Stimulated activated effector memory CD8-positive, alpha-beta T cell treated with anti-CD3 and anti-CD28 coated beads, Interleukin-12 subunit alpha, Interleukin-12 subunit beta, amount 100 ng/mL, for 72 hours (primary cell): Measurements from ENCODE around the gene FOXB2.
"Not testable (repeated sequence)": the region's sequence is repeated elsewhere in the genome, so short reads cannot be mapped to it uniquely, and the experiment has no call there.

Source experiments
- ATAC-seq: fragments of 150-1000 bp; cut with Tn5 transposase; 2 replicates; pipeline ENCODE4 v1.10.0; 2021
- DNase-seq, 2 donors: peaks; one replicate each; pipeline ENCODE4 v3.0.0; 2021 to 2022; ENCODE audit warnings: low spot score in 2 of 2
- H3K27ac Mint-ChIP-seq: one replicate; pipeline ENCODE4 v1.8.0; 2022; ENCODE audit warnings: mild to moderate bottlenecking, mixed read lengths
- H3K36me3 Mint-ChIP-seq: one replicate; pipeline ENCODE4 v1.8.0; 2022; ENCODE audit warnings: mild to moderate bottlenecking, mixed read lengths
- H3K4me1 Mint-ChIP-seq: one replicate; pipeline ENCODE4 v1.8.0; 2022; ENCODE audit warnings: mixed read lengths
- H3K4me3 Mint-ChIP-seq: one replicate; pipeline ENCODE4 v1.8.0; 2022; ENCODE audit warnings: mild to moderate bottlenecking, mixed read lengths
- H3K9me3 Mint-ChIP-seq: one replicate; pipeline ENCODE4 v1.8.0; 2022; ENCODE audit warnings: mixed read lengths

The FOXB2 gene

DNA sequence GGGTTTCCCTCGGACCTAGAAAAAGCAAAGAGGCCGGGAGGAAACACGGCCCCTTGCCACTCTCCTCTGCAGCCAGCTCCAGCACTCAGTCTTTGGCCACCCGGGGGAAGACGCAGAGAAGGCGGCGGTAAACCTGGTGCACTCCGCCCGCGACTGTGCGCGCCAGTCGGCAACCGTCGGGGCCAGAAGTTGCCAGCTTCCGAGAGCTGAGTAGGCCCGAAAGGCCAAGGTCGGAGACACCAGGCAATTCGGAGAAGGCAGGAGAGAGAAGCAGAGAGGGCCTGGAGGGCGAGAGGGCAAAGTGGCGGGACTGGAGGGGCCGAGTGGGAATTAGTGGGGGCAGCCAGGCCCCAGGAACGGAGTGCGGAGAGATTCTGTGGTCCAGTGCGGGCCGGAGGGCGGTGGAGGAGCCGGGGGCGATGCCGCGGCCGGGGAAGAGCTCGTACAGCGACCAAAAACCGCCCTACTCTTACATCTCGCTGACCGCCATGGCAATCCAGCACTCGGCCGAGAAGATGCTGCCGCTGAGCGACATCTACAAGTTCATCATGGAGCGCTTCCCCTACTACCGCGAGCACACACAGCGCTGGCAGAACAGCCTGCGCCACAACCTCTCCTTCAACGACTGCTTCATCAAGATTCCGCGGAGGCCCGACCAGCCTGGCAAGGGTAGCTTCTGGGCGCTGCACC is at the start of gene FOXB2:
Gene FOXB2 (plus strand): TSS at position 420 of the 690 bp plus-strand sequence. CDS start 0 bp downstream, at position 420.
- Mint-ChIP-seq H3K4me3 (peak within 1 kb of the TSS; percentile 28), H3K27ac (no peak within 1 kb of the TSS), H3K36me3 (no peaks in the 10 kb centered on the region), H3K4me1 (peaks cover 44% of the 10 kb centered on the region), H3K9me3 (no peaks in the 10 kb centered on the region)
- ATAC-seq (no peak), DNase-seq (peak in 1 of 2 donors; percentile 52)

DNA sequence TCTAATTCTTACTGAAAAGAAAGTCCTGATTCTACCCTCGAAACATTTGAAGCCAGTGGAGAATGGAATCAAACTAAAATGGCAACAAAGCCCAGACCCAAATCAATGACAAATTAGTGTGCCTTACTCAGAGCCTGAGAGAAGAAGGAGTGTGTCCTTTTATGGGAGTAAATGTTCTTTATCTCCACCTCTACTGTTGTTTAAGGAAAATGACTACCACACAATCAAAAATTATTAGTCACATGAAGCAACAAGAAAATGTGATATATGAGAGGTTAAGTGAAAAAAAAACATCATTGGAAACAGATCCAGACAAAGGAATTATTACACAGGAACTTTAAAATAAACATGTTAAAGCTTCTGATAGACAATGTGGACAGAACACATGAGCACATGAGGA is 49.7 kb upstream of the FOXB2 start:
- H3K36me3 Mint-ChIP-seq, result no peaks in the 10 kb centered on the region
- no peaks in the 10 kb centered on the region for H3K9me3 Mint-ChIP-seq
- no peak overlapping the region for H3K4me3 Mint-ChIP-seq
- H3K27ac Mint-ChIP-seq, result no peak overlapping the region
- no peaks in the 10 kb centered on the region for H3K4me1 Mint-ChIP-seq
- ATAC-seq (no peak), DNase-seq (no peak)

GRCh38 chr9:76978831-76979230 is 40.6 kb upstream of the FOXB2 start:
- H3K4me1 Mint-ChIP-seq, DNase-seq, ATAC-seq, H3K36me3 Mint-ChIP-seq, H3K4me3 Mint-ChIP-seq, H3K27ac Mint-ChIP-seq, H3K9me3 Mint-ChIP-seq: not testable (repeated sequence)

GRCh38 chr9:76980566-76980965 is 38.9 kb upstream of the FOXB2 start:
- no peaks in the 10 kb centered on the region for H3K4me1 Mint-ChIP-seq

DNA sequence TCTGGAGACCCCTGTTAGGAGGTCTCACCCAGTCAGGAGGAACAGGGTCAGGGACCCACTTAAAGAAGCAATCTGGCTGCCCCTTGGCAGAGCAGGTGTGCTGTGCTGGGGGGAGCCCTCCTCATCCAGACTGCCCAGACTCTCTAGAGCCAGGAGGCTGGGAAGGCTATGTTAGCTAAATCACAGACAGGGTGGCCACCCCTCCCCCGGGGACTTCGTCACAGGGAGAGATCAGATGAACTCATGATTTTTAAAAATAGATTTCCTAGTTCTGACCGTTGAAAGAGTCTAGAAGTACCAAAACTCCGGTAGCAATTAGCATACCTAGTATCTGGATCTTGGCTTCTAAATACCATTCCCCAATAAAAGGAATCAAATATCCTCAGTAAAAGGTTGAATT is 35.0 kb upstream of the FOXB2 start:
- DNase-seq (no peak), ATAC-seq (no peak)
- Mint-ChIP-seq H3K36me3 (no peaks in the 10 kb centered on the region), H3K4me1 (no peaks in the 10 kb centered on the region), H3K27ac (no peak overlapping the region), H3K4me3 (no peak overlapping the region), H3K9me3 (no peaks in the 10 kb centered on the region)

More at GRCh38 chr9:76980566-76980965, 38.9 kb upstream of the FOXB2 start:
- Mint-ChIP-seq H3K27ac (no peak overlapping the region), H3K9me3 (no peaks in the 10 kb centered on the region), H3K4me3 (no peak overlapping the region), H3K36me3 (no peaks in the 10 kb centered on the region)
- DNase-seq (no peak), ATAC-seq (no peak)

DNA sequence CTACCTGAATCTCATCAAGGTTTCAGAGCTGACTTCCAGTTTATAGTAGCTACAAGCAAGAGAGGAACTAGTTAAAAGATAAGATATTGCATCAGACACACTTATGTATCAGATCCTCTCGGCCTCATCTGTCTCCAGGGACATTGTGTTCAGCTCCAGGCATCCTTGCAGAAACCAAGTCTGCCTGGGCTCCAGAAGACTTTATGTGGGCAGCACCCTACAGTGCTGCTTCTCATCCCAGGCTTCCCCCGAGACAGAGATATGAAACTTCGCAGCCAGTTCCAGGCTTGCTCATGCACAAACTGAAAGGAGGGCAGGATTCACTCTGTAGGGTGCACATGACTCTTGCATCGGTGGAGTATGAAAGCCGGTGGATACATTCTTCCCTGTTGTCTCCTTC is 33.9 kb upstream of the FOXB2 start:
- Mint-ChIP-seq H3K36me3 (no peaks in the 10 kb centered on the region), H3K27ac (no peak overlapping the region), H3K4me1 (no peaks in the 10 kb centered on the region), H3K4me3 (no peak overlapping the region), H3K9me3 (no peaks in the 10 kb centered on the region)
- ATAC-seq, result no peak
- DNase-seq, result no peak

DNA sequence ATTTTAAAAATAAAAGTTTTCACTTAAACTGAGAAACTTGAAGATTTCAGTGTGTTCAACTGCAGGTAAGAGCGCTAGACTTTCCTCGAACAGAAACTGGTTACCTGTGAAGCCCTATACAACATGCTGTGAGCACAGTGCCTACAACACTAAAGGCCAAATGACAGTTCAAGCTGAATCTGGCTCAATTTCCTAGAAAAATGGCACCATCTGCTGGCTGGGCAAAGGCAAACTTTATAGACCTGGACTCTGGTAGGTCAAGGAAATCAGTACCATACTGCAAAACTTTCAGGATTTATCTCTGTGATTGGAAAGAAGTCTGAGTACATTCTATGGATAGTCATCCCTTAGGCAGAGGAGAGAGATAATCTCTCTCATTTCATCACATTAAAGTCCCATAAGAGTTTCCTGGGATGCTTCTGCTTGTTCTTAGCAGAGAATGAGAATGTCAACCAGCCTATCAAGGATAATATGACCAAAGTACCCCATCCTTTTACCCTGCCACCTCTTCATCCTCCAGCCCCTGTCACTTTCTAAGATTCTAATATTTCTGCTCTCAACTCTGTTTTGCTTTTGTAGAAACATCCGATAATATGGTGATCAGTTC is 31.8 kb upstream of the FOXB2 start:
- no peaks in the 10 kb centered on the region for H3K4me1 Mint-ChIP-seq
- H3K9me3 Mint-ChIP-seq, result peaks cover 4% of the 10 kb centered on the region
- no peak overlapping the region for H3K27ac Mint-ChIP-seq
- ATAC-seq (no peak), DNase-seq (no peak)
- no peaks in the 10 kb centered on the region for H3K36me3 Mint-ChIP-seq
- H3K4me3 Mint-ChIP-seq, result no peak overlapping the region

DNA sequence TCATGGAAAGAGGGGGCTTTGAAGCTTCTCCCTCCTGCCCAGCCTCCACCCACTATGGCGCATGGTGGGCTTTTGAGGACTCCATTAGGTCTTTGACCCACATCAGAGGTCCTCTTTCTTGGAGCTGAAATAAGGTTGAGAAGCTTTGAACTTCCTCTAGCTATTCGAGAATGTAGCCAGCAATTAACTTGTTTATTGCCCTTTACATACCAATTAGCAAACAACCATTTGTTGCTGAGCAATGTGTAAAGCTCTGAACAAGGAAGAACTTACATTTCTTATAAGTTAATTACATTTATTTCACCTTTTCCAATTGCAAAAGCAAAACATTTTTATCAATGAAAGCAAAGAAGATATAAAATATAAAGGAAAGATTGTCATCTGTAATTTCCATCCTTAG is 30.5 kb upstream of the FOXB2 start:
- Mint-ChIP-seq H3K4me1 (no peaks in the 10 kb centered on the region), H3K4me3 (no peak overlapping the region), H3K9me3 (peaks cover 4% of the 10 kb centered on the region), H3K36me3 (no peaks in the 10 kb centered on the region), H3K27ac (no peak overlapping the region)
- ATAC-seq (no peak), DNase-seq (no peak)

GRCh38 chr9:76989501-76989900 is 30.0 kb upstream of the FOXB2 start:
- Mint-ChIP-seq H3K36me3 (no peaks in the 10 kb centered on the region), H3K4me1 (no peaks in the 10 kb centered on the region), H3K9me3 (peaks cover 4% of the 10 kb centered on the region), H3K4me3 (no peak overlapping the region), H3K27ac (no peak overlapping the region)
- DNase-seq (no peak), ATAC-seq (no peak)

- DNase-seq (no peak), ATAC-seq (peak; percentile 32)
- Mint-ChIP-seq H3K4me3 (no peak overlapping the region), H3K36me3 (no peaks in the 10 kb centered on the region), H3K27ac (no peak overlapping the region), H3K4me1 (no peaks in the 10 kb centered on the region), H3K9me3 (peaks cover 4% of the 10 kb centered on the region)
Observed at GRCh38 chr9:76996700-76997099, 22.8 kb upstream of the FOXB2 start.

- H3K4me3 Mint-ChIP-seq, result no peak overlapping the region
- DNase-seq, result no peak
- H3K36me3 Mint-ChIP-seq, result no peaks in the 10 kb centered on the region
- ATAC-seq, result no peak
- H3K9me3 Mint-ChIP-seq, result no peaks in the 10 kb centered on the region
- H3K27ac Mint-ChIP-seq, result no peak overlapping the region
- H3K4me1 Mint-ChIP-seq, result no peaks in the 10 kb centered on the region
Observed at GRCh38 chr9:76999261-76999660, 20.2 kb upstream of the FOXB2 start.

- Mint-ChIP-seq H3K9me3 (no peaks in the 10 kb centered on the region), H3K36me3 (no peaks in the 10 kb centered on the region), H3K27ac (no peak overlapping the region), H3K4me1 (no peaks in the 10 kb centered on the region), H3K4me3 (no peak overlapping the region)
- DNase-seq (no peak), ATAC-seq (no peak)
Observed at GRCh38 chr9:77000330-77000729, 19.1 kb upstream of the FOXB2 start.

DNA sequence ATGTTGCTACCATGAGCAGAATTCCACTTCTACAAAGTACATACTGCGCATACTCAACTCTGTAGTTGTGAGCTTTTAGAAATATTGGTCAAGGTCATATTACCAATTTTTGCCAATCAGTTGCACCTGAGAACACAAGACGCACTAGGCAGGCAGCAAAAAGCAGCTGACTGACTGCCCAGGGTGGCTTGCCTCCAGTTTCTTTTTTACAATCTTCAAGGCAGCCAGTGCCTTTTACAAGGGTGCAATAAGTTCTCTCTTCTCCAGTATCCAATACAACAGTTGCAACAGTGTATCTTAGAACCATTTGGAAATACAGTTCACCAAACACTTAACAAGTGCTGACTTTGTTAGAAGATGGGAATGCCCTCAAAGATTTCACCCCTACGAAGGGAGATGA is 16.1 kb upstream of the FOXB2 start:
- Mint-ChIP-seq H3K27ac (no peak overlapping the region), H3K4me3 (no peak overlapping the region), H3K36me3 (no peaks in the 10 kb centered on the region), H3K4me1 (no peaks in the 10 kb centered on the region), H3K9me3 (no peaks in the 10 kb centered on the region)
- no peak for DNase-seq
- no peak for ATAC-seq

DNA sequence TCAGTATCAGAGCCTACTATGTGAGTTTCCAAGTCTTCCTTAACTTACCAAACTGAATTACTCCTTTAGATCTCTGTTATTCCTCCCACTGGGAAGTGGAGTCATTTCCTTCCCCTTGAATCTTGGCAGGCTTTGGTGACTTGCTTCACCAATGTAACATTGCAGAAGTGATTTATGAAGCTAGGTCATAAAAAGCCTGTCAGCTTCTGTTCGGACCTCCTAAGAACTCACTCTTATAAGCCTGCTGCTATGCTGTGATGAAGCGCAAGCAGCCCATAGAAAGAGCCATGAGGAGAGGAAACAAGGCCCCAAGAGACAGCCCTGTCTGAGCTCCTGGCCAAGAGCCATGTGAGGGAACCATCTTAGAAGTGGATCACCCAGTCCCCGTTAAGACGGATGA is 14.2 kb upstream of the FOXB2 start:
- H3K27ac Mint-ChIP-seq, result no peak overlapping the region
- no peak for DNase-seq
- no peaks in the 10 kb centered on the region for H3K36me3 Mint-ChIP-seq
- H3K9me3 Mint-ChIP-seq, result no peaks in the 10 kb centered on the region
- no peaks in the 10 kb centered on the region for H3K4me1 Mint-ChIP-seq
- ATAC-seq, result no peak
- no peak overlapping the region for H3K4me3 Mint-ChIP-seq

DNA sequence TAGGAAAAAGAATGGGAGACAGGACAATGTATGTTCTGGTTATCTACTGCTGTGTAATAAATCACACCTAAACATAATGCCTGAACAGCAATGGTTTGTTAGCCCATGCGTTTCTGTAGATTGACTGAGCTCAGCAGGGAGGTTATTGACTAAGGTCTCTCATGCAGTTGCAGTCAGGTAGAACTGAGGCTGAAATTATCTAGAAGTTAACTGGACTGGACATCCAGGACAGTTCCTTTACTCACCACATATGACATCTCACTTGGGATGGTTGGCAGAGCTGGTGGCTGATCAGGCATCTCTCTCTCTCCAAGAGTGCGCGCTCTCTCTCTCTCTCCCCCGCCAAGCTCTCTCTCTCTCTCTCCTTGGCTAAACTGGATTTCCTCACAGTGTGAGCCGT is 8.9 kb upstream of the FOXB2 start:
- H3K4me3 Mint-ChIP-seq, result no peak overlapping the region
- no peaks in the 10 kb centered on the region for H3K36me3 Mint-ChIP-seq
- no peak overlapping the region for H3K27ac Mint-ChIP-seq
- ATAC-seq (peak; percentile 42), DNase-seq (no peak)
- peaks cover 7% of the 10 kb centered on the region for H3K4me1 Mint-ChIP-seq
- H3K9me3 Mint-ChIP-seq, result no peaks in the 10 kb centered on the region

- ATAC-seq (peak; percentile 76), DNase-seq (peak; percentile 58 to 81)
- H3K4me1 Mint-ChIP-seq, result peaks cover 7% of the 10 kb centered on the region
- no peaks in the 10 kb centered on the region for H3K36me3 Mint-ChIP-seq
- H3K4me3 Mint-ChIP-seq, result peak overlapping the region; percentile 41
- H3K9me3 Mint-ChIP-seq, result no peaks in the 10 kb centered on the region
- no peak overlapping the region for H3K27ac Mint-ChIP-seq
Observed at GRCh38 chr9:77011973-77012821, 7.3 kb upstream of the FOXB2 start.
